HTERT RPE-1 (cell line): ENCODE results near the gene ATP7B.
"Not testable (repeated sequence)": the region's sequence is repeated elsewhere in the genome, so short reads cannot be mapped to it uniquely, and the experiment has no call there.

Source experiments
- in situ Hi-C: fragments of 300-500 bp; cut with MboI; formaldehyde crosslinking; loops from 4 replicates; pipeline ENCODE4 v1.14.3; 2020; ENCODE audit warnings: low sequenced_read_pairs

The ATP7B gene

DNA sequence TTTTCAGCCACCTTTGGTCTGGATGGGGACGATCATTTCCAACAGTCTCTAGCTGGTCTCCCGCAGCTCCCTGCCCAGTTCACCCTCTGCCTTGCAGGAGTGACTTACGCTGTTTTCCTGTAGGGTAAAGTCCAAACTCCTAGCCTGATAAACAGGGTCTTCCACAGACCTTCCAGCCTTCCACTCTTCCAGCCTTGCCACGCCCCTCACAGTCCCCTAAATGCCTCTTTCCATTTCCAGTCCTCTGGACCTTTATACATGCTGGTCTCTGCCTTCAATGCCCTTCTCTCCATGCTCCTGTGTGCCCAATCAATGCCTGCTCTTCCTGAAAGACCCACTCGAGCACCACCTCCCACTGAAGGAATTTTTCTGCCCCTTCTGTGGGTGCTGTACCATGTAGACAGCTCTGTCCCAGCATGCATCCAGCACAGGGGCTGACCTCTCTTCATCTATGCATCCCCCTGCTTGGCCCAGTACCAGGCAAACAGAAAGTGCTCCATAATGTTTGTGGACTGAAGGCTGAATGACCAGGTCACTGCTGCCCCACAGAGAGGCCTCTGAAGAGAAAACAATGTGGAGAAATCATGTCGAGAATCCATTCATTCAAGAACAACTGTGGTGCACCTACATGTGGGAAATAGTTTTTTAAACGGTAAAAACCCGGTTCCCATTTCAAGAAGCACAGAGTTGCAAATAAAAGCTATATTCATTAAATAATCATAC is 4.6 kb downstream of the ATP7B start:
- in situ Hi-C loops, result no loop called here

DNA sequence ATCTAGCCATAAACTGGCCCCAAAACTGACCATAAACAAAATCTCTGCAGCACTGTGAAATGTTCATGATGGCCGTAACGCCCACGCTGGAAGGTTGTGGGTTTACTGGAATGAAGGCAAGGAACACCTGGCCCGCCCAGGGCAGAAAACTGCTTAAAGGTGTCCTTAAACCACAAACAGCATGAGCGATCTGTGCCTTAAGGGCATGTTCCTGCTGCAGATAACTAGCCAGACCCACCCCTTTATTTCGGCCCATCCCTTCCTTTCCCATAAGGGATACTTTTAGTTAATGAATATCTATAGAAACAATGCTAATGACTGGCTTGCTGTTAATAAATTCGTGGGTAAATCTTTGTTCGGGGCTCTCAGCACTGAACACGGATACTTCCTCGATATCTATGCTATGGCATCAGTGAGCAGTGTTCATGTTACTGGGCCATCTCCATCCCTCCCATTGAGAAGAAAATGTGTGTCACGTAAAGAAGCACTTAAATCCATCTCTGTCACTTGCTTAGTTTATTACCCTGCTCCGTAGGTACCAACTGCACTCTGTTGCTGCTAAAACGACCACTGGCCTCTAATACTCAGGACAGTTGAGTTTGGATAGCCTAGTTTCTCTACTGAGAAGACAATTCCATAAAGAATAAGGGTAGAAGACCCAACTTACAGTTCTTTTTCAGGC is 5.3 kb downstream of the ATP7B start:
- in situ Hi-C loops, result no loop called here

DNA sequence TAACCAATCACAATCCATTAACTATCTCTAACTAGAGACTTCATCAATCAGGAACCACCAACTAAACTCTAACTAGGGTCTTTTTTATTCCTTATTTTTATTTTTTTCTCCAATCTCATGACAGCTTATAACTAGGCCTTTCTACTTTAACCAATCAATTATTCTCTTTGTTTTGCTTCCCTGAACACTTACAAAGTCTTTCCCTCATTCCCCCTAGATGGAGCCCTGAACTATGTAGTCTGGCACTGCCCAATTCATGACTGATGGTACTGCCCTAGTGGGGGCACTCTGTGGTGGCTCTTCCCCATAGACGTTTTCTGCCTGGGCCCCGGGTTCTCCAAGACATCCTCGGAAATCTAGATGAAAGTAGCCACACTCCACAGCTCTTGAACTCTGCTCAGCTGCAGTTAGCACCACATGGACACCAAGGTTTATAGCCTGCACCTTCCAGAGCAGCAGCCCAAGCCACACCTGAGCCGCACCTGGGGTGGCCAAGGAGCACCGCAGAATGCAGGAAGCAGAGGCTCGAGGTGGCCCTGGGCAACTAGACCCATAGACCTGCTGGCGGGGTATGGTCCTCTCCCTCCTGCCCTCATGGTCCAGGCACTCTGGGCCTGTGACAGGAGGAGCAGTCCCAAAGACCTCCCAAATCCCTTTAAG is 6.6 kb downstream of the ATP7B start:
- in situ Hi-C loops, result no loop called here

DNA sequence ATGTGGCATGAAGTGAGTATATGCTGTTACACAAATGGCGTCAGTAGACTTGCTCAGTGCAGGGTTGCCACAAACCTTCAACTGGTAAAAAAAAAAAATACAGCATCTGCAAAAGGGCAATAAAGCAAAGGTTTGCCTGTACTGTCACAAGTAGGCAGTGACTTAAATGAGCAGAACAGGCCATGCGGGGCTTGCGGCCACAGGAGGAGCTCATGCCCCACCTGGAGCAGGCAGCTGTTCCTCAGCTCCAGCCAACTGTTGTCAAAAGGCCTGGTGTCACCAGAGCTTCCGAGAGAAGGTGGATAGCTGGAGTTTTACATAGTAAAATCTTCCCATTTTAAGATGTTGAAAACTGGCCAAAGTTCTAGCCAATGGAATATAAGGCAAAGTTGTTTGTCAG is 7.7 kb downstream of the ATP7B start:
- in situ Hi-C loops, result no loop called here

DNA sequence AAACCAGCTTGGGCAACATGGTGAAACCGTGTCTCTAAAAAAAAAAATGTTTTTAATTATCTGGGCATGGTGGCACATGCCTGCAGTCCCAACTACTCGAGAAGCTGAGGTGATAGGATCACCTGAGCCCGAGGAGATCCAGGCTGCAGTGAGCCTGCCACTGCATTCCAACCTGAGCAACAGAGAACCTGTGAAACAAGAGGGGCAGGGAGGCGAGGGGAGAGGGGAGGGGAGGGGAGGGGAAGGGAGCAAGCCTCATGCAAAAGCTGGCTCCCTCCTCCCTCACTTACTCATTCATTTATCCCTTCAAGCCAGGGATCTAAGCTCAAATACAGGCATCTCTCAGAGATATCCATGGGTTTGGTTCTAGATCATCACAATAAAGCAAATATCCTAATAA is 8.9 kb downstream of the ATP7B start:
- in situ Hi-C loops, result no loop called here

DNA sequence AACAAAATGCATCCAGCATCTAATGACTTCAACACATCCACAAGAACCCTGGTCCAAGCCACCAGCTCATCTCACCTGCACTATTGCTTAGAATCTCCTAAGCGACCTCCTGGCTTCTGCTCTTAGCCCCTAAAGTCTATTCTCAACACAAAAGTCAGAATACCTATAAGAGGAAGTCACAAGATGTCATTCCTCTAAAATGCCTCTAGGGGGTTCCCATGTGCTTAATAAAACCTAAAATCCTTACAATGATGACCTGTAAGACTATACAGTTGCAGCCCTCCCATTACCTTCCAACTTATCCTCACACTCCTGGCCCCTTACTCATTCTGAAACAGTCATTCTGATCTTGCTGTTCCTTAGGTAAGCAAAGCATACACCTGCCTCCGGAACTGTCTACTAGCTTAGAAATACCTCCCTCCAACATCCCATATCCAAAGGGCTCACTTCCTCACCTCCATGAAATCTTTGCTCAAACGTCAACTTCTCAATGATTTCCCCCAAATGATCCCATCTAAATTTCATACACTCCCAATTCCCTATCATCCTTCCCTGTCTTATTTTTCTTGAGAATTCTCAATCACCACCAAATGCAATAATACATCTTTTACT is 10.0 kb downstream of the ATP7B start:
- in situ Hi-C loops, result no loop called here

DNA sequence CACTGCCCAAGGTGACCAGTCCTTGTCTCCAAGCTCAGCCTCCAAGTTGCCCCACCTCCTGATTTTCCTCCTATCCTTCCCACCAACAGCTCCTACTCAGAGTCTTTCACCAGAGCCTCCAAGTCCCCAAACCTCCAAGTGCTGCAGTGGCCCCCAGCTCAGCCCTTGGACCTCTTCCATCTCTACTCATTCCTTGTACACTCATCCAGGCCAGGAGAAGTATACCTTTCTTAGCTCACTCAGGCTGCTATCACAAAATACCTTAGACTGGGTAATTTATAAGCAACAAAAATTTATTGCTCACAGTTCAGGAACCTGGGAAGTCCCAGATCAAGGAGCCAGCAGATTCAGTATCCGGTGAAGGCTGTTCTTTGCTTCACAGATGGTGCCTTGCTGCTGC is 11.3 kb downstream of the ATP7B start:
- in situ Hi-C loops, result no loop called here

DNA sequence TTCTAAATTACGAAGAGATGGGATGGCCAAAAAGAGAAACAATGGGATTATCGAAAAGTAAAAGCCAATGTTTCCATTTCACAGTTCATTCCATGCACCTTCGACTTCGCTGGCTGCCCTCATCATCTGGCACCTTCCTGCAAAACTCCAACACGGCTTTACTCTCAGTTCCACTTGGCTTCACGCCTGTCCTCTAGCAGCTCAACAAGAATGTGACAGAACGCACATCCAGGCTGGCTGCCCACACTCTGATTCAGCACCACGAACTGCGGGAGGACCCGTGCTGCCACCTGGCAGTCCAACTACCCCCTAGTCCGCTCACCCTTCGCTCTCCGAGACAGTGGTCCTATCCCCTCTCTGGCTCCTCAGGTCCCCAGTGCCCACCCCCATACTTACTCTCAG is 11.7 kb downstream of the ATP7B start:
- in situ Hi-C loops, result no loop called here

DNA sequence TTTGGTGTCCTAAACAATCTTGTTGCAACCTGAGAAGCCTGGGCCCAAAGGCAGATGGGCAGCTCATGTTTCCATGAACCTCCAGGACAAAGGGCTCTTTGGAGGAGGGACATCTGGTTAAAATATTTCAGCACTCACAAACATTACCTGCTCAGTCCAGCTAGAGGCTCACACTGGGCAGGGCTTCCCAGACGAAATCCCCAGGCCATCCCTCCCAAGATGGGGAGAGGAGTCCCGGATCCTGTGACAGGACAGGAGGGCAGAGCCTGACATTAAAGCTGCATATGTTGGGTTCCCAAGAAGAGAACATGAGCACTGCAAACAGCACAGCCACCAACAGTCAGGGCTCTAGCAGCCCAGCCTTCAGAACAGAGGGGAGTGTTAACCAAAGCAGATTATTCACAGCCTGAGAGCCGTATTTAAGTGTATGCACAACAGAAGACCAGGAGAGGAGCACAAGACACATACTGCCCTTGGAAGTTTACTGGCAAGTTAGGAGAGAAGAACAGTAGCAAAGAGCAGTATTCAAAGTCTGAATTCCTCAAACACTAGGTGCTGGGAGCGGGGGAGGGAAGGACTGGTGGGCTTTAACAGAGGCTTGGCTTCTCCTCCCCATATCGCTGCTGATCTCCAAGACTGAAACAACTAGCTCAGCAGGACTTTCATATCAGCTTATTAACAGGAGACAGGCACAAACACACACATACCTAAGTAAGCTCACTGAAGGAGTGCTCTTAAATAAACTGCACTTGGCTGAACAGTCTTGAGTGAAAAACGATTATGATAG is 12.3 kb downstream of the ATP7B start:
- in situ Hi-C loops, result no loop called here

DNA sequence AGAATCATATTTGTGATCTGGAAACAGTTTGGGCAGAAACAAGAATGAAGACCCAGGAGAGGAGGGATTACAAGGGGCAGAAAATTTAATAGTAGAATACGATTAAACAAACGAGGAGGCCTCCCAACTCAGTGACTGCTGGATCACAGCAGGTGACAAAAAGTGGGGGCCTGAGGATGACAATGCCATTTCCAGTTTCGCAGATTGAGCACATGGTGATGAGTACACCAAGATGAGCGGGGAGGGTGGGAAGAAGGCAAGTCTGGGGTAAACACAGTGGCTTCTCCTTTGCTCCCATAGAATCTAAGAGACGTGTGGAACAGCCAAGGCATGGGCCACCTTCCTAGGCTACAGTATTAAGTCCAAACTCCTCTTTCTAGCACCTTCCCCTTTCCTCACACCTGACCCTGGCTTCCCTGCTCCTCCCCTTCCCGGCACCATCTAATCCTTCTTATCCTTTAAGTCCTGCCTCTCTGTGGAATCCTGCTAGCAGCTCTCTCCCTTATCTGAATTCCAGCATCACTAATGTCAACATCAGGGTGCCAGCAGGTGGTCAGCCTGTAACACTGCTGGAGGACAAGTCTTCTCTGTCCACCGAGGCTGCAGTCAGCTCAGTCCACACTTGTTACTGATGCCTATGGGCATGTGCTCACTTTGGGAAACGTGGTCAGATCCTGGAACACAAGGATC is 13.5 kb downstream of the ATP7B start:
- in situ Hi-C loops, result no loop called here

DNA sequence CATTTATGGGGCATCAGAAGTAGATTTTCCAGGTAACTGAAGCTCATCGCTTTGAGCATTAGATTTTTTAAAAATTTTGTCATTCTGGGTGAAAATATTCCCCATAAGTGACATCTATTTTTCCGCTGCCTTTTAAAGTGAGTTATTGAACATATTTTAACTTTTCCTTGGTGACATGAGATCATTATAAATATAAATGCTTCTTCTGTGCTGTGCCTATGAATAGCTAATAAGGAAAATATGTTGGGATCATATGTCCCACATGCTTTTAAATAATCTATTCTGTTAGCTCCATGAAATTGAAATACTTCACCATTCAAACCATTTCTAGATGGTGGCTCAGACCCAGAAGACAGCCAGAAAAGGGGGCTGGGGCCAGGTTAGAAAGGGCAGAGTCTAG is 14.1 kb downstream of the ATP7B start:
- in situ Hi-C loops, result no loop called here

DNA sequence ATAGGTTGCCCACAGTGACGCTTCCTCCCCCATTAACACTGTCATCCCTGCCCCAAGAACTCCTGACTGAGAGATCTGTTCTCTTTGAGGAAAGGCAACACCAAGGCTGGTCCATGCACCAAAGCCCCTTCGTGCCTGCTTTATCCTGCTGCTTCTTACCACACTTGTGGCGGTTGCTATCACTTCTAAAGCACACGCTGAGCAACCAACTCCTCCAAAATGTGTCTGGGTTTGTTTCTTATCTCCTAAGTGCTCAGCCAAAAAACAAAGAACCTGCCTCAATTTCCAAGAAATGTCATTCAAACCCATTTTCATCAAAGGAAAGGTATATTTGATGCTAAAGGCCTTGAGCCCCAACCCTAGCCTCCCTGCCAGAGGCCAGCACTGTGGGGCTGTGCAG is 14.6 kb downstream of the ATP7B start:
- in situ Hi-C loops, result no loop called here

DNA sequence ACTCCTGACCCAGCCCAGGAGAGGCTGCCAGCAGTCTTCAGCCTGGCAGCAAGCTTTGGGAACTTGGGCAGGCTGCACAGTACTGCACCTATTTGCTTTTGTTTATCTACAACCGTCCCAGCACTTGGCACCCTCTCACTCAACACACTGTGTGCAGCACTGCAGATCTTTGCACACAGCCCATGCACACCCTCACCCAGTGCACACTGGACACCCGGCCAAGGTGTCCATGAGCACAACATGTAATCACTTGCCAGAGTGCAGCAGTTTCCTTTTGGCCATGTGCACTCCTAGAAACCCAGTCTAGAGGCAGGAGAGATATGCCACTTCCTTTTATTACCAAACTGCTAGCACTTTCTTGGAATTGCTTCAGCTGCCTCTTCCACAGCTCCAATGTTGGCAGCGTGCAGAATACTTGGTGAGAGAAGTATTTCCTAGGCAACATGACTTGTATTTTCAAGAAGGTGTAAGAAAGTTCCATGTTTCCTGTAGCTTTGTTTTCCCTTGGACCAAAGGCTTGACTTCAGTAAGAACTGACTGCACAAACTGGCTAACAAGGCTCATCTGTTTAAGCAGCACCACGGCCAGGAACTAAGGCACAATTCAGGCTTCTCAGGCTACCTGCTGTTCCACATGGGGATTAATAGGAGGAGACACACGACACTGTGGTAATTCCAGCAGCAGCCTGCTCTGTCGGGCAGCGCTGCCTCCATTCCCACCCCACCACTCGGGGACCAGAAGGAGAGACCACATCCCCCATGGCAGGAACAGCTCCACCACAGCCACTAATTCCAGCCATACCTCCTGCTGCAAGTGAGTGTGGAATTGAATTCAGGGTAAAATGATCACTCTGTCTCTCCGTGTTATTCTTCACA is 15.3 kb downstream of the ATP7B start:
- in situ Hi-C loops, result no loop called here

DNA sequence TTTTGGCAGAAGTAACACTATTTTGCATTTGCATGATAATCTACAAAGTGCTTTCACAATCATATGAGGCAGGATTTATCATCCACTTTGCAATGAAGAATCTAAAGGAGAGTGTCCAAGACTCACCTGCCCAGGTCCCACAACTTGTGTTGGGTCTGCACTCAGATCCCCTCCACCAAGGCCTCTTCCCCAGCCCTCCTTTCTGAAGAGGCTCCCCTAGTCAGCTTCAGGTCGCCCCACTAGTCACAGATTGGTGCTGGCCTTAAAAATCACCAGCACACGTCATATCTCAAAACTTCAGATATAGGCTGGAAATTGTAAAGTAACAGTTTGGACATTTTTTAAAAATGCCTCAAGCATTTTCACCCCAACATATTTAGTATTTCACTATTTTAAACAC is 17.5 kb downstream of the ATP7B start:
- in situ Hi-C loops, result no loop called here

DNA sequence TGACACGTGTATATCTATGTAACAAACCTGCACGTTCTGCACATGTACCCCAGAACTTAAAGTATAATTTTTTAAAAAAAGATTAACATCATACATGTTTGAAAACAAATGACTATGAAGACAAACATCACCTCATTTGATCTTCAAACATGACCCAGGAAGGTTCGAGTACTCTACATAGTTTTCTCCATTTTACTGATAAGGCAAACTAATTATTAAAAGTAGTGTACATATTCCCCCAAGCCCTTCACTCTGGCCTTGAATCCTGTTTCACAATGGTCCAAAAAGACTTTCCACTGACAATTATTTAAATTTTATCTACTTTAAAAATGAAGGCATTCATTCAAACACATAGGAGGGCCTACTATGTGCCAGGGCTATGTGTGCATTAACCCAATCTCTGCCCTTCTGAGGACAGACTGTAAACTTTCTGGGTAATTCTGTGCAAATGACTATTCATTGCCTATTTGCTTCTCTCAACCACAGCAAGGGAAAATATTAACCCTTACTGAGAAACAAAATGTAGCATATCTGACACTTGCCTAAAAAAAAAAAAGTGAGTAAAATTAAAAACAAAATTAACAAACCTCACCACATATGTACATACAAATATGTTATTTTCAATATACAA is 22.1 kb downstream of the ATP7B start:
- in situ Hi-C loops, result no loop called here

DNA sequence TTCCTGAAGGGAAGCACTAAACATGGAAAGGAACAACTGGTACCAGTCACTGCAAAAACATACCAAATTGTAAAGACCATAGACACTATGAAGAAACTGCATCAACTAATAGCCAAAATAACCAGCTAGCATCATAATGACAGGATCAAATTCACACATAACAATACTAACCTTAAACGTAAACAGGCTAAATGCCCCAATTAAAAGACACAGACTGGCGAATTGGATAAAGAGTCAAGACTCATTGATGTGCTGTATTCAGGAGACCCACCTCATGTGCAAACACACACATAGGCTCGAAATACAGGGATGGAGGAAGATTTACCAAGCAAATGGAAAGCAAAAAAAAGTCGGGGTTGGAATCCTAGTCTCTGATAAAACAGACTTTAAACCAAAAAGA is 26.3 kb downstream of the ATP7B start:
- in situ Hi-C loops, result not testable (repeated sequence)

DNA sequence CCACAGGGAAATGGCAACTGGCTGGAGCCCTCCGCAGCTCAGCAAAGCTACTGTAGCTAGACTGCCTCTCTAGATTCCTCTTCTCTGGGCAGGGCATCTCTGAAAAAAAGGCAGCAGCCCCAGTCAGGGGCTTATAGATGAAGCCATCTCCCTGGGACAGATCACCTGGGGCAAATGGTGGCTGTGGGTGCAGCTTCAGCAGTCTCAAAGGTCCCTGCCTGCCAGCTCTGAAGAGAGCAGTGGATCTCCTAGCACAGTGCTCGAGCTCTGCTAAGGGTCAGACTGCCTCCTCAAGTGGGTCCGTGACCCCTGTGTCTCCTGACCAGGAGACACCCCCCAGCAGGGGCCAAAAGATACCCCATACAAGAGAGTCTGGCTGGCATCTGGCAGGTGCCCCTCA is 28.0 kb downstream of the ATP7B start:
- in situ Hi-C loops, result not testable (repeated sequence)

DNA sequence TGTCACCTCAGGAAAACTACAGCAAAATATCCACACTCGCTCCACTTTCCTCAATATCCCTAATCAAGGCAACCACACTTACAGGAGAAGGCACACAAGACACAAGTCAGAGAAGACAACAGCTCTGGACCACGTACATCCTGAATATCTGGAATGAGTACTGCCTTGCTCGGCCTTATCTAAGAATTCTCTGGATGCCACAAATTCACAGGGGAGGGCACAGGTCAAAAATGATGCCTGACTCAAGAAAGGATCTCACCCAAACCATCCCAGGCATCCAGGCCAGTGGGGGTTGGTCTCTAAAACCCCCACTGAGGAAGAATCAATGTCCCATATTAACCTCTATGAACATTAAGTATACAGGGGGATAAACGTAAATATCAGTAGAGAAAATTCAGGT is 29.9 kb downstream of the ATP7B start:
- in situ Hi-C loops, result no loop called here

DNA sequence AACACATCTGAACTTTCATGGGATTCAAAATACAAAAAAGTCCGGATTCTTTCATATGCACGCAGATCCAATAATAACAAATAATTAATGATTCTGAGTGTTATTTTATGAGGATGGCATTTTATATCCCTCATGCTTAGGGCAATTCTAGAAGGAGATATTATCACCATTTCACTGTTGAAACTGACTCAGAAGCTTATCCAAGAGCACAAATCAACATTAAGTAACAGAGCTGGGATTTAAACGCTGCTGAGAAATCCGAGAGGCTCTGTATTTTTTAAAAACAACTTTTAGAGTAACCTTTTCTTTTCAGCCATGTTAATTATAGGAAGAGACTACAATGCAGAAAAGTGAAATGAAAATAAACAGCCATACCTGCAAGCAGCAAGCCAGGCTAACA is 30.3 kb downstream of the ATP7B start:
- in situ Hi-C loops, result no loop called here
